ENCODE data around the gene DMWD. TPM values are rescaled to one million over a fixed set of nuclear protein-coding genes. Genes with fewer than 3 reads are reported as not detected.

DMWD gene
- total RNA-seq, 1 donor from 2014 or later: 91.0 TPM

DNA sequence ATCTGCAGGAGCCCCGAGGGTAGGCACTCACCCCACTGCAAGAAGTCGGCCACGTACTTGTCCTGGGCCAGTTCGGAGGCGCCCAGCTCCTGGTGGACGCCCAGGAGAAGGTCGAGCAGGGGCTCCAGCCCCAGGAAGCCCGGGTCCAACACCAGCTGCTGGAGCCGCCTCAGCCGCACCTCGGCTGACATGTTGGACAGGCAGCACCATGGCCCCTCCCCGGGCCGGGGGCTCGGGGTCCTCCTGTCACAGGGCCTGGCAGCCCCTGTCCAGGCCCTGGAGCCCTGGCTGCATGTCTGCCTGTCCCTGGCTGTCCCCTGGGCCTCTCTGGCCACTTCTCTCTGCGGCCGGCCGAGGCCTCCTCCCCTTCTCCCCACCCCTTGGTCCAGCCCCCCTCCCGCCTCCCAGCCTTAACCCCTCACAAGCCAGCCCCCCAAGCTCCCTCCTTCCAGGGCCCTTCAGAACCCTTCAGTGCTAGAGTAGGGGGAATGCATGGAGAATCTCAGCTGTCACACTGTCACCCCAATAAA lies 10.4 kb downstream of the DMWD start, which contains the start of gene DMPK:
Gene DMPK, minus strand, starts transcription at position 329 of the 530 bp plus-strand sequence. Its CDS starts 138 bp downstream, at position 191.
- peaks cover 35% of the 10 kb centered on the region for H3K4me1 Mint-ChIP-seq (ENCODE audit: unreplicated experiment)
- no peaks in the 10 kb centered on the region for H3K9me3 Mint-ChIP-seq (ENCODE audit: unreplicated experiment)
- TF ChIP-seq, protein P1, sequence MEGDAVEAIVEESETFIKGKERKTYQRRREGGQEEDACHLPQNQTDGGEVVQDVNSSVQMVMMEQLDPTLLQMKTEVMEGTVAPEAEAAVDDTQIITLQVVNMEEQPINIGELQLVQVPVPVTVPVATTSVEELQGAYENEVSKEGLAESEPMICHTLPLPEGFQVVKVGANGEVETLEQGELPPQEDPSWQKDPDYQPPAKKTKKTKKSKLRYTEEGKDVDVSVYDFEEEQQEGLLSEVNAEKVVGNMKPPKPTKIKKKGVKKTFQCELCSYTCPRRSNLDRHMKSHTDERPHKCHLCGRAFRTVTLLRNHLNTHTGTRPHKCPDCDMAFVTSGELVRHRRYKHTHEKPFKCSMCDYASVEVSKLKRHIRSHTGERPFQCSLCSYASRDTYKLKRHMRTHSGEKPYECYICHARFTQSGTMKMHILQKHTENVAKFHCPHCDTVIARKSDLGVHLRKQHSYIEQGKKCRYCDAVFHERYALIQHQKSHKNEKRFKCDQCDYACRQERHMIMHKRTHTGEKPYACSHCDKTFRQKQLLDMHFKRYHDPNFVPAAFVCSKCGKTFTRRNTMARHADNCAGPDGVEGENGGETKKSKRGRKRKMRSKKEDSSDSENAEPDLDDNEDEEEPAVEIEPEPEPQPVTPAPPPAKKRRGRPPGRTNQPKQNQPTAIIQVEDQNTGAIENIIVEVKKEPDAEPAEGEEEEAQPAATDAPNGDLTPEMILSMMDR (IDR thresholded peaks at IDR 0.05): no peak
- H3K27ac Mint-ChIP-seq (ENCODE audit: unreplicated experiment): peak within 1 kb of the TSS; percentile 95
- H3K27me3 Mint-ChIP-seq (ENCODE audit: unreplicated experiment): no peaks in the 10 kb centered on the region
- no peak for DNase-seq (ENCODE audit: extremely low spot score, unreplicated experiment)
- H3K4me3 Mint-ChIP-seq (ENCODE audit: unreplicated experiment): peak within 1 kb of the TSS; percentile 65
- H3K36me3 Mint-ChIP-seq (ENCODE audit: unreplicated experiment): peaks cover 26% of the 10 kb centered on the region

DNA sequence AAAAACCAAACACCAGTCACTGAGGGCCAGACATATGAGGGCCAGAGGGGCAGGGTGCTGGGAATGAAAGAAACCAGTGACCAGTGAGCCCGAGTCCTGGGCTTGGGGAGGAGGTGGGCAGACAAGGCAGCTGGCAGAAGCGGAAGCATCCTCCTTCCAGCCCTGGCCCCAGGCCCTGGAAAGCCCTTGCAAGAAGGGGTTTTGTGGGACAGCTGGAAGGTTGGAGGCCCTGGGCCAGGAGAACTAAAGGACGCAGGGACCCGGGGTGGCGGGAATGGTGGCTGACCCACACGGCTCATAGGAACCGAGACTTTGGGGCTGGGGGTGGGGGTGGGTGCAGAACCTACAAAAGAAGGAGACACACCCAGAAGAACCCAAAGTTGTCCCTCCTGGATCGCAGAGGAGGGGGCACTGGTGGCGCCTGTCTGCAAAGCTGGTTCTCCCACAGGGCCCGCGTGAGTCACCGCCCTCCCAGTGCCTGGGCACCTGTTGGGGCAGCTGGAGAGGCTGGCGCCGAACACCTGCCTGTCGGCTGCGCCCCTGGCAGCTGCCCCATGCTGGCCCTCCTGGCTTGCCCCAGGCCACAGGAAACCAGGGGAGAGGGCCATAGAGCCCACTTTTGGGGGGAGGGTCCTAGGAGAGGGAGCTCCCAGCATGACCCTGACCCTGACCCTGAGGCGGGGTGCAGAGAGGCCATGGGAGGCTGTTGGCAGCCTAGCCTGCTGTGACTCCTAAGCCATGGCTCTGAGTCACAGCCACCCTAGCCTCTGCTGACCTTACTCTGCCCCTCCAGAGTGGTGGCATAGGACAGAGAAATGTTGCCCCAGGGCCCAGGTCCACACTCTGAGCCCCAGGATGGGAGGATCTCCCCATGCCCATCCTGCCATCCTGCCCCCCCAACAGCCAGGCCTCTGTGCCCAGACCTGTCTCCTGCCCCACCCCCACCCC lies 11.2 kb downstream of the DMWD start:
- H3K27me3 Mint-ChIP-seq (ENCODE audit: unreplicated experiment): no peaks in the 10 kb centered on the region
- H3K4me1 Mint-ChIP-seq (ENCODE audit: unreplicated experiment): peaks cover 35% of the 10 kb centered on the region
- H3K4me3 Mint-ChIP-seq (ENCODE audit: unreplicated experiment): peak overlapping the region; percentile 65
- no peaks in the 10 kb centered on the region for H3K9me3 Mint-ChIP-seq (ENCODE audit: unreplicated experiment)
- H3K36me3 Mint-ChIP-seq (ENCODE audit: unreplicated experiment): peaks cover 25% of the 10 kb centered on the region
- no peak for DNase-seq (ENCODE audit: extremely low spot score, unreplicated experiment)
- TF ChIP-seq, protein P1 (IDR thresholded peaks at IDR 0.05): no peak
- H3K27ac Mint-ChIP-seq (ENCODE audit: unreplicated experiment): peak overlapping the region; percentile 66

DNA sequence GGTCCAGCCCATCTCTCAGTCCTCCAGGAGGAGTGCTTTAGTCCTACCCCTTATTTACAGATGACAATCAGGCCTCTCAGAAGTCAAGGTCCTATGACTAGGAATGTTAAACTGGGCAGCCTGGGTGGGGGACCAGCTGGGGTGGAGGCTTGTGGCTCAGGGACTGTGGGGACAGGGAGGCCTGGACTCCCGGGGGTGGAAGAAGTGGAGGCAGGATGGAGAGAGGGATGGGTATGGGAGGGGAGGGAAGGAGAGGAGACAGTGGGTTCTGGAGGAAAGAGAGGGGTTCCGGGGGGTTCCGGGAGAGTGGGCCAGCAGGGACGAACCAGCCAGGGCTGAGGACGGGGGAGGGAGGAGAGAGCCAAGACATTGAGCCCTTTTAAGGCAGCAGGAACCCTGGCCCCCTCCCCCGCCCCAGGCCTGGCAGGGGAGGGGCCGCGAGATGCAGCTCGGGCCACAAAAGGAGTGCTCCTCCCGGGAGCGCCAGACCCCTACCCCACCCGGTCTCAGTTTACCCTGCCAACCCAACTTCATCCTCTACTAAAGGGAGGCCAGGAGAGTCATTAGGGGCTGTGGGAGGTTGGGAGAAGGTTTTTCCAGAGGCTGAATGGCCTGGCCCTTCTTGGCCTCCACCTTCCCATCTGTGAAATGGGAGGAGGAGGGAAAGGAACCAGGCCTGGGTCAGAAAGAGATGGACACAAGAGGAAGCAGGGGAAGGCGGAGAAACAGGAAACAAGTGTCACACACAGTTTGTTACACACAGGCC lies 12.0 kb downstream of the DMWD start:
- Mint-ChIP-seq H3K27ac (ENCODE audit: unreplicated experiment) (peak overlapping the region; percentile 66), H3K36me3 (ENCODE audit: unreplicated experiment) (peaks cover 22% of the 10 kb centered on the region), H3K4me1 (ENCODE audit: unreplicated experiment) (peaks cover 35% of the 10 kb centered on the region), H3K9me3 (ENCODE audit: unreplicated experiment) (no peaks in the 10 kb centered on the region), H3K4me3 (ENCODE audit: unreplicated experiment) (peak overlapping the region; percentile 52), H3K27me3 (ENCODE audit: unreplicated experiment) (no peaks in the 10 kb centered on the region)
- no peak for DNase-seq (ENCODE audit: extremely low spot score, unreplicated experiment)
- TF ChIP-seq, protein P1 (IDR thresholded peaks at IDR 0.05): no peak

DNA sequence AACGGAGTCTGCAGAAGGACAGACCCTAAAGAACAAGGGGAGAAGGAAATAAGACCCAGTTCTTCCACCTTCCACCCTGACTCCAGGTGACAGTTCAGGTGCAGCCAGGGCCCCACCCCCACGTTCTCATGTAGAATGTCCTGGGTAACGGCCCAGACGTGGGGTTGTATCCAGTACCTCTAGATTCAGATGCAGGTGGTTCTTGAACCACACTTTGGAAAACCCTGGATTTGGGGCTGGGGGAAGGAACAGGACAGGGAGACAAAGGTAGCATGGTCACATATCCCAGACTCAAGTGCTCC lies 12.5 kb downstream of the DMWD start:
- H3K4me3 Mint-ChIP-seq (ENCODE audit: unreplicated experiment): no peak overlapping the region
- H3K9me3 Mint-ChIP-seq (ENCODE audit: unreplicated experiment): no peaks in the 10 kb centered on the region
- DNase-seq (ENCODE audit: extremely low spot score, unreplicated experiment): no peak
- TF ChIP-seq, protein P1 (IDR thresholded peaks at IDR 0.05): no peak
- H3K27ac Mint-ChIP-seq (ENCODE audit: unreplicated experiment): no peak overlapping the region
- no peaks in the 10 kb centered on the region for H3K27me3 Mint-ChIP-seq (ENCODE audit: unreplicated experiment)
- H3K4me1 Mint-ChIP-seq (ENCODE audit: unreplicated experiment): peaks cover 35% of the 10 kb centered on the region
- H3K36me3 Mint-ChIP-seq (ENCODE audit: unreplicated experiment): peaks cover 22% of the 10 kb centered on the region
